ENCODE measurements around the gene CEP250. TPM values are rescaled to one million over a fixed set of nuclear protein-coding genes. Genes with fewer than 3 reads are reported as not detected.
"Not testable (repeated sequence)": the region's sequence is repeated elsewhere in the genome, so short reads cannot be mapped to it uniquely, and the experiment has no call there.

CEP250 gene
- total RNA-seq, 1 experiment from 2014 or later: 29.3 TPM

DNA sequence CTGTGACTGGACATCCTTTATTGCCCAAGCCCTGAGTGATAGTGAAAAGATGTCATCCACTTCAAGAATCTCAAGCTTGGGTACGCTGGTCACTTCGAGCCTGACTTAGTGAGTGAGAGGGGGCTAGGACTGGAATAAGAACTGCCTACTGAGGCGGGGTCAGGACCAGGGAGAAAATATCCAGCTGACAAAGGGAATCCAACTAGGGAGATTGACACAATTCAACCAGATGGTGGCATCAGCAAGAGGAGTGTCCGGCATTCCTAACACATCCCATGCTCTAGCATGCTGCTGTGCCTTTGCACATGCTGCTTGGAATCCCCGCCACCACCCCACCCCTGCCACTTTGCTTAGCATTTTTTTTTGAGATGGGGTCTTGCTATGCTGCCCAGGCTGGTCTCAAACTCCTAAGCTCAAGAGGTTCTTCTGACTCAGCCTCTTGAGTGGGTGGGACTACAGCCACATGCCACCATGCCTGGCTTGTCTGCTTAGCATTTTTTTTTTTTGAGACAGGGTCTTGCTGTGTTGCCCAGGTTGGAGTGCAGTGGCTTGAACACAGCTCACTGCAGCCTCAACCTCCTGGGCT, 6.5 kb upstream of the CEP250 start:
- DNase-seq (ENCODE audit: low spot score): no peak
- in situ Hi-C loops (cut with HindIII; ENCODE audit: low sequenced_read_pairs): no loop called here

GRCh38 chr20:35449855-35450254, 5.5 kb upstream of the CEP250 start:
- DNase-seq (ENCODE audit: low spot score); in situ Hi-C loops (cut with HindIII; ENCODE audit: low sequenced_read_pairs): not testable (repeated sequence)

DNA sequence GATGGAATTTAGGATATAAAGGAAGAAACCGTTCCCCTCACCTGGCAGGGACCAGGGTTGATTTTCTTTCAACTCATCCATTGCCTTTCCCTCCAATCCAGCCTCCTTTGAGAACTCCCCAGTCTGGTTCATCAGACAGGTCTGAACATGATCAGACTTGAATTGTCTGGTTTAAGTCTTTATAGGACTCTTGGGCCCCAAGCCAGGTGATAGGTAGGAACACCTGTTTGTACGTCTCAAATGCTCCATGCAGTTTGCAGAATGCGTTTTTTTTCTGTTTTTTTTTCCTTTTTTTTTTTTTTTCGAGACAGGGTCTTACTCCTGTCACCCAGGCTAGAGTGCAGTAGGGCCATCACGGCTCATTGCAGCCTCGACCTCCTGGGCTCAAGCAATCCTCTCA, 4.1 kb upstream of the CEP250 start:
- in situ Hi-C loops (cut with HindIII; ENCODE audit: low sequenced_read_pairs): no loop called here
- DNase-seq (ENCODE audit: low spot score): no peak

GRCh38 chr20:35453647-35454046, 1.8 kb upstream of the CEP250 start:
- in situ Hi-C loops (cut with HindIII; ENCODE audit: low sequenced_read_pairs): no loop called here
- no peak for DNase-seq (ENCODE audit: low spot score)

DNA sequence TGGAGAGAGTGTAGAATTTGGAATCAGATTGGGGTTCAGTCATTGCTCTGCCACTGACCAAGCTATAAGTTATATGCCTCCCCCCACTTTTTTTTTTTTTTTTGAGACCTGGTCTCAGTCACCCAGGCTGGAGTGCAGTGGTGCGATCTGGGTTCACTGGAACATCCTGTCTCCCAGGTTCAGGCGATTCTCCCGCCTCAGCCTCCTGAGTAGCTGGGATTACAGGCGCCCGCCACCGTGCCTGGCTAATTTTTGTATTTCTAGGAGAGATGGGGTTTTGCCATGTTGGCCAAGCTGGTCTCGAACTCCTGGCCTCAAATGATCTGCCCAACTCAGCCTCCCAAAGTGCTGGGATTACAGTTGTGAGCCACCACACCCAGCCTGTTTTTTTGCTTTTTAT, 1.3 kb downstream of the CEP250 start:
- in situ Hi-C loops (cut with HindIII; ENCODE audit: low sequenced_read_pairs): not testable (repeated sequence)

DNA sequence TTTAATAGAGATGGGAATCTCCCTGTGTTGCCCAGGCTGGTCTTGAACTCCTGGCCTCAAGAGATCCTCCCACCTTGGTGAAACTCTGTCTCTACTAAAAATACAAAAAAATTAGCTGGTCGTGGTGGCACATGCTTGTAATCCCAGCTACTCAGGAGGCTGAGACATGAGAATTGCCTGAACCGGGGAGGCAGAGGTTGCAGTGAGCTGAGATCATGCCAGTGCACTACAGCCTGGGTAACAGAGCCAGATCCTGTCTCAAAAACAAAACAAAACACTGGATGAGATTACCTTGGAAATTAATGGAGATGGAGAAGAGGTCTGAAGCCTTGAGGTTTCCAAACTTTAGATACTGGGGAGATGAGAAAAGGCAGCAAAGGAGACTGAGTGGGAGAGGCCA, 2.1 kb downstream of the CEP250 start:
- DNase-seq (ENCODE audit: low spot score); in situ Hi-C loops (cut with HindIII; ENCODE audit: low sequenced_read_pairs): not testable (repeated sequence)

More for the DNA sequence above, 1.3 kb downstream of the CEP250 start:
- DNase-seq (ENCODE audit: low spot score): not testable (repeated sequence)

DNA sequence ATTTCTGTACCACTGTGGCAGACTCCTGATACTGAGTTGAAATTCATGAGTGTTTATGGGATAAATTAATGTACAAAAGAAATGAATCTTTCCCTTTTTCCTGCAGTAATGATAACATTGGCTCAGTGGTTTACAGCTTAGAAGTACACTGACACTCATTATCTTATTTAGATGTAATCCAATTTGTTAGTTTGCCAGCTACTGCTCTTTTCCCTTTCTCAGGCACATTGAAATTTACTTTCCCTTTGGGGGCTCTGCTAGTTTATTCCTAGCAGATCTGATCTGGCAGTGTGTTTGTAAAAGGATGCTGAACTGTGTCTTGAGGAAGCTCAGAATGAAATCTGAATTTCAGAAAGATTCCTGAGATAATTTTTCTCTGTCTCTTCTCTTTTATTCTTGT, 3.0 kb downstream of the CEP250 start:
- in situ Hi-C loops (cut with HindIII; ENCODE audit: low sequenced_read_pairs): no loop called here
- no peak for DNase-seq (ENCODE audit: low spot score)

- DNase-seq (ENCODE audit: low spot score): no peak
- in situ Hi-C loops (cut with HindIII; ENCODE audit: low sequenced_read_pairs): no loop called here
Observed at GRCh38 chr20:35461620-35462019, 6.2 kb downstream of the CEP250 start.

DNA sequence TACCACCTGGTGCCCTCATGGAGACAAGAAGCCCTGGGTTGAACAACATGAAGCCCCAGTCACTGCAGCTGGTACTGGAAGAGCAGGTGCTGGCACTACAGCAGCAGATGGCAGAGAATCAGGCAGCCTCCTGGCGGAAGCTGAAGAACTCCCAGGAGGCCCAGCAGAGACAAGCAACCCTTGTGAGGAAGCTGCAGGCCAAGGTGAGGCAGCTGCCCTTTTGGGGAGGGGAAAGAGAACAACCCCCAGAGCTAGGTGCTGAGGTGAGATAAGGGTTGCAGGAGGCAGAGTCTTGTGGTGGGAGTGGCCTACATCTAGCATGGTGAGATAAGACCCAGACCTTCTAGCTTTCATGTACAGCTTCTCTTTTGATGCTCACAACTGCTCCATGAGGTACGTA, 7.0 kb downstream of the CEP250 start:
- in situ Hi-C loops (cut with HindIII; ENCODE audit: low sequenced_read_pairs): no loop called here
- DNase-seq (ENCODE audit: low spot score): no peak

DNA sequence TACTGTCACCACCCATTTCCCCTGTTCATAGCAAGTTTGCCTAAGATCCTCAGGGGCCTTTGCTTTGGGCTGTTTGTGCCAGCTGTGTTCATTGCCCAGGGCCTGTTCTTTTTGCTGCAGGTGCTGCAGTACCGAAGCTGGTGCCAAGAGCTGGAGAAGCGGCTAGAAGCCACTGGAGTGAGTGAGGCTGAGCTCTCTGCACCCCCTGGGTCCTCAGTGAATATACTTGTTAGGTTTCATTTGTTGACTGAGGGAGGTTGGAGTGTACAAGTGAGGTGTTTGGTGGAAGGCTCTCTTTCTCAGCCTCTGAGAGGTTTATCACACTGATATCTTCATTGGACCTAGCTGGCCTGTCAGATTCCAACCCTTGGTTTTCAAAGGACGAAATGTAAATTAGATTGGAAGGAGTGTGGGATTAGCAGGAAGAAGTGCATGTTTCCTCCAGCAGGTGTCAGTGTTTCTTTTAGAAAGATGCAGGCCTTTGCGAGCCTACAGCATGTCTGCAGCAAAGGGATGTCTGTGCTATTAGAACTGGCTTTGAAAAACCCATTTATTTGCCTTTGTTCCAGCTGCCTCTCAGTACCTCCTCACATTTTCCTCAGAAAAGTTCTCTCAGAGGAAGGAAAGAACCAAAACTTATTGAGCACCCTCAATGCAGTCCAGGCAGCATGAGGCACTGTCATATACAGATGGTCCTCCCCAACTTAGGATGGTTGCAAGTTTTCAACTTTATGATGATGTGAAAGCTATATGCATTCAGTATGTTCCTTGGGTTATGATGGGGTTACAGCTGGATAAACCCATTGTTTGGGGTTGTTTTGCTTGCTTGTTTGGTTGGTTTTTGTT, 8.3 kb downstream of the CEP250 start:
- DNase-seq (ENCODE audit: low spot score): peak; percentile 90
- in situ Hi-C loops (cut with HindIII; ENCODE audit: low sequenced_read_pairs): no loop called here

GRCh38 chr20:35465976-35466375, 10.6 kb downstream of the CEP250 start:
- in situ Hi-C loops (cut with HindIII; ENCODE audit: low sequenced_read_pairs): no loop called here
- peak; percentile 85 for DNase-seq (ENCODE audit: low spot score)

DNA sequence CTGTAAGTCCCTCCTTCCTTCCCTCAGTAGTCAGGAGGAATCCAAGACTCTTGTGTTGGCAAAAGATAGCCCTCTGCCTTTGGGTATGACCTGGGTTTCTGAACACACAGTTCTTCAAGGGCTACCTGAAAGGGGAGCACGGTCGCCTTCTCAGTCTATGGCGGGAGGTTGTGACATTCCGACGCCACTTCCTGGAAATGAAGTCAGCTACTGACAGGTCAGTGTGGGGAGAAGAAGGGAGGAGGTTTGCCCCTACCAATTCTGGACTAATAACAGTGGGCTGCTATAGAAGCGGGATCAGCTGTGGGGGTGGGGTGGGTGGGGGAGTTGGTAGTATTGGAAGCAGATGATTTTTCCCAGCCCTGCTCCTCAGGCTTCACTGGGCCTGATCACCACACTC, 11.5 kb downstream of the CEP250 start:
- no peak for DNase-seq (ENCODE audit: low spot score)
- in situ Hi-C loops (cut with HindIII; ENCODE audit: low sequenced_read_pairs): no loop called here

GRCh38 chr20:35467339-35468224, 12.2 kb downstream of the CEP250 start:
- no peak for DNase-seq (ENCODE audit: low spot score)
- in situ Hi-C loops (cut with HindIII; ENCODE audit: low sequenced_read_pairs): no loop called here

DNA sequence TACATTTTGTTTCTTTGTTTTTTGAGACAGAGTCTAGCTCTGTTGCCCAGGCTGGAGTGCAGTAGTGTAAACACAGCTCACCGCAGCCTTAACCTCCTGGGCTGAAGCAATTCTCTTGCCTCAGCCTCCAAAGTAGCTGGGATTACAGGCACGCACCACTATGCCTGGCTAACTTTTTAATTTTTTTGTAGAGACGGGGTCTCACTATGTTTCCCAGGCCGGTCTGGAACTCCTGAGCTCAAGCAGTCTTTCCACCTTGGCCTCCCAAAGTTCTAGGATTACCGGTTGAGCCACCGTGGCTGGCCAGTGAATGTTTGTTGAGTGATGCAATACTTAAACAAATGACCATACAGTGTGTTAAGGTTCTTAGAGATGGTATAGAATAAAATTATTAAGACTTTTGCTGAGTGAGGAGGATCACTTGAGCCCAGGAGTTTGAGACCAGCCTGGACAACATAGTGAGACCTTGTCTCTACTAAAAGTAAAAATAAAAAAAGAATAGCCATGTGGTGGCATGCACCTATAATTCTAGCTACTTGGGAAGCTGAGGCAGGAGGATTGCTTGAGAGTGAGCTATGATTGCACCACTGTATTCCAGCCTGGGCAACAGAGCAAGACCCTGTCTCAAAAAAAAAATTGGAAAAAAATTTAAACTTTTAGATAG, 13.4 kb downstream of the CEP250 start:
- no peak for DNase-seq (ENCODE audit: low spot score)
- in situ Hi-C loops (cut with HindIII; ENCODE audit: low sequenced_read_pairs): no loop called here

DNA sequence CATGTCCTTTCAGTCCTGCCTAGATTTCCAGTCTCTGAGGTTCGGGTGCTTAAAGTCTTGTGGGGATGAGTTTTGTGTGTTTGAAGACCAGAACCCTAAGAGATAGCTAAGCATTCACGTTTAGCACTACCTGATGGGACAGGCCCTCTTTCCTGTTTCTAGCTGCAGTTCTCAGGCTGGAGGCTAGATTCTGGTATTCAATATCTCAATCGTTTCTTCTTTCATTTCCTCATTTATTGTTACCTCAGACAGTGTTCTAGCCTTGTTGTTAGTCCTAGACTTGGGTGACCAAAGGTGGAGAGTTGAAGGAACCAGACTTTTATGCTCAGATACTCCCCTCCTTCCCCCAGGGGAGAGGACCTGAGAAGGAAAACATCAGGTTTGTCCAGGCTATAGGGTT, 16.8 kb downstream of the CEP250 start:
- DNase-seq (ENCODE audit: low spot score): no peak
- in situ Hi-C loops (cut with HindIII; ENCODE audit: low sequenced_read_pairs): no loop called here

DNA sequence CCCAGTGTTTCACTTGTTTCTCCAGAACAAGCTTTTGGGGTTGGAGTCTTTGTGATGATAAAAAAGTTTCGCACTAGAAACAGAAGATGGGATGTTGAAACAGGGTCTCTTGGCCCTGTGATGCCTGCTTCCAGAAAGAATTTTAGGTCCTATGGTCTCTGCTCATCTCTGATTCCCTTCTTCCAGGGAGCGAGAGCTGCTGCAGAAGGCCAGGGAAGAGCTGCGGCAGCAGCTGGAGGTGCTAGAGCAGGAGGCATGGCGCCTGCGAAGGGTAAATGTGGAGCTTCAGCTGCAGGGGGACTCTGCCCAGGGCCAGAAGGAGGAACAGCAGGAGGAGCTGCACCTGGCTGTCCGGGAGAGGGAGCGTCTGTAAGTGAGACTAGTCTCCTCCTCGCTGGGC, 18.3 kb downstream of the CEP250 start:
- in situ Hi-C loops (cut with HindIII; ENCODE audit: low sequenced_read_pairs): no loop called here

GRCh38 chr20:35474303-35474871, 19.0 kb downstream of the CEP250 start:
- DNase-seq (ENCODE audit: low spot score): no peak

More for the DNA sequence above, 18.3 kb downstream of the CEP250 start:
- no peak for DNase-seq (ENCODE audit: low spot score)

GRCh38 chr20:35476288-35476687, 20.9 kb downstream of the CEP250 start:
- in situ Hi-C loops (cut with HindIII; ENCODE audit: low sequenced_read_pairs): no loop called here
- no peak for DNase-seq (ENCODE audit: low spot score)

More at GRCh38 chr20:35474303-35474871, 19.0 kb downstream of the CEP250 start:
- in situ Hi-C loops (cut with HindIII; ENCODE audit: low sequenced_read_pairs): no loop called here

Measured in G401 (cell line).